Measurements from ENCODE around the gene TUBGCP2. TPM values are rescaled to one million over a fixed set of nuclear protein-coding genes. Genes with fewer than 3 reads are reported as not detected.

TUBGCP2 gene
- total and polyA plus RNA-seq, 4 donors, result 35.0 to 81.4 (median 58.1) TPM

- H3K27me3 ChIP-seq (ENCODE audit: control insufficient read depth, insufficient read depth, low read length), result peaks cover 23% of the 10 kb centered on the region
- DNase-seq (ENCODE audit: low read depth in 4 of 6, low spot score in 6 of 6), result no peak
- H3K4me3 ChIP-seq (ENCODE audit: low read depth, low read length), result no peak within 1 kb of the TSS
- H3K27ac ChIP-seq (ENCODE audit: low read depth, low read length), result no peak within 1 kb of the TSS
- H3K36me3 ChIP-seq (ENCODE audit: control insufficient read depth, insufficient read depth, low read length), result peaks cover 72% of the 10 kb centered on the region
- H3K9me3 ChIP-seq (ENCODE audit: control insufficient read depth, insufficient read depth, low read length), result no peaks in the 10 kb centered on the region
- H3K4me1 ChIP-seq (ENCODE audit: control insufficient read depth, insufficient read depth, low read length), result peaks cover 9% of the 10 kb centered on the region
- 7% methylated on average over 53 of the region's 63 CpGs for WGBS (ENCODE audit: insufficient coverage)
Observed at GRCh38 chr10:133276435-133277201, 32.1 kb downstream of the TUBGCP2 start, which contains the start of gene ADAM8. ADAM8 (minus strand) TSS chr10:133276868; CDS start chr10:133276817, 51 bp downstream.

GRCh38 chr10:133276100-133276434 lies 32.6 kb downstream of the TUBGCP2 start:
- peaks cover 9% of the 10 kb centered on the region for H3K4me1 ChIP-seq (ENCODE audit: control insufficient read depth, insufficient read depth, low read length)
- H3K36me3 ChIP-seq (ENCODE audit: control insufficient read depth, insufficient read depth, low read length), result peaks cover 72% of the 10 kb centered on the region
- peaks cover 23% of the 10 kb centered on the region for H3K27me3 ChIP-seq (ENCODE audit: control insufficient read depth, insufficient read depth, low read length)
- DNase-seq (ENCODE audit: low read depth in 4 of 6, low spot score in 6 of 6), result no peak
- no peak overlapping the region for H3K27ac ChIP-seq (ENCODE audit: low read depth, low read length)
- H3K4me3 ChIP-seq (ENCODE audit: low read depth, low read length), result no peak overlapping the region
- no peaks in the 10 kb centered on the region for H3K9me3 ChIP-seq (ENCODE audit: control insufficient read depth, insufficient read depth, low read length)
- WGBS (ENCODE audit: insufficient coverage), result 40% methylated on average over 5 of the region's 6 CpGs

DNA sequence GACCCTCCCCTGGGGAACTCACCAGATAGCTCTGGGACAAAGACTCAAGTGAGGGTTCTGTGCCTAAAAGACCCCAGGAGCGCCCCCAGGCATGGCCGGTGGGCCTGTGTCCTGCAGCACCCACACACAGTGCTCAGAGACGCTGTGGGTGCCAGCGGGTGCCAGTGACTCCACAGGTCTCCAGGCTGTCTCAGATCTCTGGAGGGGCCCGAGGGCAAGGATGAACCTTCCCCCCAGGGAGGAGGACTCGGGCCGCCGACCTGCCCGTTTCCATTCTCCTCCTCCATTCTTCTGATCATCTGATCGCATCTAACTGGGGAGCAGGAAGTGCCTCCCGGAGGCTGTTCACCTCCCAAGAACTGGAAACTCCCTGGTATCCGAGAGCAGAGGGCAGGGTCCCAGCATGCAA lies 33.0 kb downstream of the TUBGCP2 start:
- Histone ChIP-seq H3K4me3 (ENCODE audit: low read depth, low read length) (no peak overlapping the region), H3K36me3 (ENCODE audit: control insufficient read depth, insufficient read depth, low read length) (peaks cover 72% of the 10 kb centered on the region), H3K9me3 (ENCODE audit: control insufficient read depth, insufficient read depth, low read length) (no peaks in the 10 kb centered on the region), H3K27ac (ENCODE audit: low read depth, low read length) (no peak overlapping the region), H3K27me3 (ENCODE audit: control insufficient read depth, insufficient read depth, low read length) (peaks cover 23% of the 10 kb centered on the region), H3K4me1 (ENCODE audit: control insufficient read depth, insufficient read depth, low read length) (peaks cover 9% of the 10 kb centered on the region)
- 35% methylated on average over 12 of the region's 12 CpGs for WGBS (ENCODE audit: insufficient coverage)
- DNase-seq (ENCODE audit: low read depth in 4 of 6, low spot score in 6 of 6), result no peak

DNA sequence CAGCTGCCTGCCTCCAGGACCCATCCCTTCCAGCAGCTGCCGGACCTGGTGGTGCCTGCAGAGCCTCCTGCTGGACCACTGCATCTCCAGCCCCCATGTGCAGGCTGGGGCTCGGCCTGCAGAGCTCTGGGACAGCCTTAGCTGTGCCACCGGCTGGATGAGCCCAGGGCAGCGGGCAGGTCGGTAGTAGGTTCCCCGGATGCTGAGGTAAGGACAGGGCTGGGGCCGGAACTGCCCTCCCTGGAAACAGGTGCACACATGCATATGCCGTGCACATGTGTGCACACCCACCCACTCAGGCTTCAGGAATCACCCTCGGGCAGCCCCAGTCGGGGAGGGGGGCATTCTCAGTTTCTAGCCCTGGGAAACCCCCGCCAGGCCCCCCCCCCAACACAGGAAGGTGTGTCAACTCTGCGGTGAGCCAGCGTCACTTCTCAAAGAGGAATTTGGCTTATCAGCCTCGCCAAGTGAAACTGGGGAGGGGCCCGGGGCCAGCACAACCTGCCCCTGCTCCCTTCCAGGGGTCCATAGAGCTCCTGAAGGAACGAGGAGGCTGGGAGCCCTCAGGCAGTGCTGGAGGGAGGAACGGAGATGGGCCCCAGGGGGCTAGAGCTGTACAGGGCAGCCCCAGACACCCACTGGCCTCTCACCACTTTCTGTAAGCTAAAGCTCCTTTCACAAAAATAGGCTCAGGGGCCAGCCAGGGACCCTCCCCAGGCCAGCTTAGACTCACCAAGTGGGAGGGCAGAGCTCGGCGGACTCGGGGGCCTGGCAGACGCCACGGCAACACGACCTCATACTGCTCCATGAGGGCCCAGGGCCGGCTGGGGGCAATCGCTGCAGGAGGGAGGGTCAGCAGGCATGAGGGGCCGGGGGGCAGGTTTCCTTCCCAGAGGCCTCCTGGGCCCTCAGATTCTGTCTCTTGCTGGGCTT lies 33.7 kb downstream of the TUBGCP2 start:
- DNase-seq (ENCODE audit: low read depth in 4 of 6, low spot score in 6 of 6), result no peak
- Histone ChIP-seq H3K36me3 (ENCODE audit: control insufficient read depth, insufficient read depth, low read length) (peaks cover 72% of the 10 kb centered on the region), H3K27ac (ENCODE audit: low read depth, low read length) (no peak overlapping the region), H3K27me3 (ENCODE audit: control insufficient read depth, insufficient read depth, low read length) (peaks cover 23% of the 10 kb centered on the region), H3K4me3 (ENCODE audit: low read depth, low read length) (no peak overlapping the region), H3K4me1 (ENCODE audit: control insufficient read depth, insufficient read depth, low read length) (peaks cover 9% of the 10 kb centered on the region), H3K9me3 (ENCODE audit: control insufficient read depth, insufficient read depth, low read length) (no peaks in the 10 kb centered on the region)
- 51% methylated on average over 24 of the region's 26 CpGs for WGBS (ENCODE audit: insufficient coverage)

GRCh38 chr10:133273534-133274143 lies 35.0 kb downstream of the TUBGCP2 start:
- no peak for DNase-seq (ENCODE audit: low read depth in 4 of 6, low spot score in 6 of 6)
- 89% methylated on average over 22 of the region's 28 CpGs for WGBS (ENCODE audit: insufficient coverage)
- Histone ChIP-seq H3K27me3 (ENCODE audit: control insufficient read depth, insufficient read depth, low read length) (peaks cover 23% of the 10 kb centered on the region), H3K36me3 (ENCODE audit: control insufficient read depth, insufficient read depth, low read length) (peaks cover 72% of the 10 kb centered on the region), H3K27ac (ENCODE audit: low read depth, low read length) (no peak overlapping the region), H3K4me3 (ENCODE audit: low read depth, low read length) (no peak overlapping the region), H3K9me3 (ENCODE audit: control insufficient read depth, insufficient read depth, low read length) (no peaks in the 10 kb centered on the region), H3K4me1 (ENCODE audit: control insufficient read depth, insufficient read depth, low read length) (peaks cover 9% of the 10 kb centered on the region)

DNA sequence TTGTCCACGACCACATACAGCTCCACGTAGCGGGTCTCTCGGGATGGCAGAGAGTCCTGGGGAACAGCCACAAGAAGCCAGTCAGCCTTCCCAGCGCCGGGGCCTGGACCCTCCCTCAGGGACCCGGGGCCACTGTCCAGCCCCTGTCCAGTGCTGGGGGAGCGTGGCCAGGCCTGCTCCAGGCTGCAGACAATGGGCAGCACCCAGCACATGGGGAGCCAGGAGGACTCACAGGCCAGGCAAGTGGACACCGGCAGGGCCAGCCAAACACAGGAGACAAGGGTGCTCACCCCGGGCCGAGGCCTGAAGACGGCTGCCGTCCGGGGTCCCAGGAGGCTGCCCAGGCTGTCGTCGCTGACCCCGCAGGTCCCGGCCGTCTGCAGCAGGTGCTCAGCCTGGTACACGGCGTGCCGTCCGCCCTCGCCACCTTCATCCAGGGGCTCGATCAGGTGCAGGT lies 35.7 kb downstream of the TUBGCP2 start:
- peaks cover 9% of the 10 kb centered on the region for H3K4me1 ChIP-seq (ENCODE audit: control insufficient read depth, insufficient read depth, low read length)
- H3K27ac ChIP-seq (ENCODE audit: low read depth, low read length), result no peak overlapping the region
- no peak for DNase-seq (ENCODE audit: low read depth in 4 of 6, low spot score in 6 of 6)
- WGBS (ENCODE audit: insufficient coverage), result 91% methylated on average over 25 of the region's 25 CpGs
- peaks cover 23% of the 10 kb centered on the region for H3K27me3 ChIP-seq (ENCODE audit: control insufficient read depth, insufficient read depth, low read length)
- no peaks in the 10 kb centered on the region for H3K9me3 ChIP-seq (ENCODE audit: control insufficient read depth, insufficient read depth, low read length)
- peaks cover 72% of the 10 kb centered on the region for H3K36me3 ChIP-seq (ENCODE audit: control insufficient read depth, insufficient read depth, low read length)
- no peak overlapping the region for H3K4me3 ChIP-seq (ENCODE audit: low read depth, low read length)

DNA sequence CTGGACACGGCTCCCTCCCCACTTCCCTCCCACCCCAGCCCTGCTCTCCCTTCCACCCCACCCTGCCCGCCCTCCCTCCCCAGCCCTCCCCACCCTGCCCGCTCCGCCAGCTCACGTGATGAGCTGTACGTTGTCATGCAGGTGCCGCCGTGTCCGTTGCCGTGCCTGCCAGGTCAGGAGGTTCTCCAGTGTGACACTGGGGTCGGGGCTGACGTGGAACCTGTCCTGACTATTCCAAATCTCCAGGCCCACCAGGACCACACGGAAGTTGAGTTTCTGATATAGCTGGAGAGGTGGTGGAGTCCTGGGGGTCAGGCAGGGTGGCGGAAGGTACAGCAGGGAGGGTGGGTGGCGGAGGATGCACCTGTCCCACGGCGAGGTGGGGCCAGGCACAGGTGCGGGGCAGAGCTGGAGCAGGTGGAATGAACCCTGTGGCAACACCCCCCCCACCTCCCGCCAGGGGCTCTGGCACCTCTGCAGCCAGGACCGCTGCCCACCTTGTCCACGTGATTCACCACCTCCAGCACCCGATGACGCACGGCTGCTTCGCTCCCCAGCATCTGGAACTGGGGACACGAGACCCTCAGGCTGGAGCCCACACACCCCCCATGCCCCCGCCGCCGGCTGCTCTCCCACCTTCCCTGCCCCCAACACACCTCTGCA lies 36.2 kb downstream of the TUBGCP2 start:
- Histone ChIP-seq H3K27ac (ENCODE audit: low read depth, low read length) (no peak overlapping the region), H3K36me3 (ENCODE audit: control insufficient read depth, insufficient read depth, low read length) (peaks cover 72% of the 10 kb centered on the region), H3K4me3 (ENCODE audit: low read depth, low read length) (no peak overlapping the region), H3K9me3 (ENCODE audit: control insufficient read depth, insufficient read depth, low read length) (no peaks in the 10 kb centered on the region), H3K27me3 (ENCODE audit: control insufficient read depth, insufficient read depth, low read length) (peaks cover 21% of the 10 kb centered on the region), H3K4me1 (ENCODE audit: control insufficient read depth, insufficient read depth, low read length) (peaks cover 6% of the 10 kb centered on the region)
- no peak for DNase-seq (ENCODE audit: low read depth in 4 of 6, low spot score in 6 of 6)
- WGBS (ENCODE audit: insufficient coverage), result 80% methylated on average over 20 of the region's 29 CpGs

DNA sequence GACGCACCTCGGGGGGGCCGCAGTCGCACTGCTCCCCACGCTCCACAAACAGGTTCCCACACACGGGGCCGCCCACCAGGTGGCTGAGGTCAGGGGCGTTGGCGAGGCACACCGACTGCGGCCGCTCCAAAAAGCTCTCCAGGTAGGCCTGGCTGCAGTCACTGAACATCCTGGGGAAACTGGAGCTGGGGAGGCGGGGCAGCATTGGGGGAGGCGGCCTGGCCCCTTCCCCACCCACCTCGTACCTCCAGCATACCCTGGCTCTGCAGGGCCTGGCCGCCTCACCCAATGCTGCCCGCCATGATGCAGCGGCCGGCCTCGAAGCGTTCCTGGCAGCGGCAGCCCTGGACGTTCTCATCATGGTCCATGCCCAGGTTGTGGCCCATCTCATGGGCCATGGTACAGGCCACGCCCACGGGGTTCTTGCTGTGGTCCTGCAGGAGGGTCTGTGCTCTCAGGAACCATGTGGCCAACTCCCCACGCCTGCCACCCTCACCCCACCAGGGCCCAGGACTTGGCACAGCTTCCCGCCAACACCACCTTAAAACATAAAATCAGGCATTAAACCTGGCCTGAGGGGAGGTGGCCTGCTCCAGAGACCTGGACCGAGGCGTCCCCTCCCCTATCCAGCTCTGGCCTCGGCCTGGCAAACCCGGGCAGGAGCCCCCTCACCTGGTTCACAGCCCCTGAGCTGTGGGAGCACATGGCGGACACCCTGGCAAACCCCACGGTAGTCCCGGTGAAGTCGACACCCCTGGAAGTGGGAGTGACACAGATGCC lies 37.0 kb downstream of the TUBGCP2 start:
- Histone ChIP-seq H3K27me3 (ENCODE audit: control insufficient read depth, insufficient read depth, low read length) (peaks cover 14% of the 10 kb centered on the region), H3K9me3 (ENCODE audit: control insufficient read depth, insufficient read depth, low read length) (no peaks in the 10 kb centered on the region), H3K4me1 (ENCODE audit: control insufficient read depth, insufficient read depth, low read length) (no peaks in the 10 kb centered on the region), H3K36me3 (ENCODE audit: control insufficient read depth, insufficient read depth, low read length) (peaks cover 75% of the 10 kb centered on the region), H3K27ac (ENCODE audit: low read depth, low read length) (no peak overlapping the region), H3K4me3 (ENCODE audit: low read depth, low read length) (no peak overlapping the region)
- WGBS (ENCODE audit: insufficient coverage), result 78% methylated on average over 33 of the region's 35 CpGs
- no peak for DNase-seq (ENCODE audit: low read depth in 4 of 6, low spot score in 6 of 6)
